ENCODE measurements around the gene STAG1.
"Not testable (repeated sequence)": the region's sequence is repeated elsewhere in the genome, so short reads cannot be mapped to it uniquely, and the experiment has no call there.

STAG1 gene

DNA sequence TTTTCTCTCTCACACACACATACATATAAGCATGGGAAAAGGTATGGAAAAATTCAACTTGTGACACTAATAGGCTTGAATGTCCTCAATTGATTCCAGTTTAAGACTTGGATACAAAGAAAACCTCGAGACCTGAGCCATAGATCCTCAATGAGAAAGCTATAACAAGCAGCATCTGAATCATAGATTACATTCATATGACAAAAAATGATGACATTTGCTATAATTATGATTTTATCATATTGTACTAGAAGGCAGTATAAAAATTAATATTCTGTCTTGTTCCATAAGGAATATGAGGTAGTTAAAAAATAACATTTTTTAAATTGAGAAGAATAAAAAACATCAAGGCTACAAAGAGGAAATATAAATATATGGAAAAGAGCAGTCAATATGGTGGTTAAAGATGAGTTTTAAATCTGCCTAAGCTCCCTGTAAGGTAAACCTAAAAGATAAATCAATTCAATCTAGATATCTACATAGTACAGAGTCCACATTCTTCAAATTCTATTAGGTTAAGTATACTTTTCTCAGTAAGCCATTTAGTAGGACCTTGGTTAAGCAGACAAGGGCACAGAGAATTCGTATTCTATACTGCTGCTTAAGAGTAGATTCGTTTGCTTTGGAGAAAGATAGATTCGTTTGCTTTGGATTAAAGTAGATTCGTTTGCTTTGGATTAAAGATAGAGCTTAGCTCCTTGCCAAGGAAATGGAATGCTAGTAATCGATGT, 175.7 kb downstream of the STAG1 start:
- no peak for DNase-seq

DNA sequence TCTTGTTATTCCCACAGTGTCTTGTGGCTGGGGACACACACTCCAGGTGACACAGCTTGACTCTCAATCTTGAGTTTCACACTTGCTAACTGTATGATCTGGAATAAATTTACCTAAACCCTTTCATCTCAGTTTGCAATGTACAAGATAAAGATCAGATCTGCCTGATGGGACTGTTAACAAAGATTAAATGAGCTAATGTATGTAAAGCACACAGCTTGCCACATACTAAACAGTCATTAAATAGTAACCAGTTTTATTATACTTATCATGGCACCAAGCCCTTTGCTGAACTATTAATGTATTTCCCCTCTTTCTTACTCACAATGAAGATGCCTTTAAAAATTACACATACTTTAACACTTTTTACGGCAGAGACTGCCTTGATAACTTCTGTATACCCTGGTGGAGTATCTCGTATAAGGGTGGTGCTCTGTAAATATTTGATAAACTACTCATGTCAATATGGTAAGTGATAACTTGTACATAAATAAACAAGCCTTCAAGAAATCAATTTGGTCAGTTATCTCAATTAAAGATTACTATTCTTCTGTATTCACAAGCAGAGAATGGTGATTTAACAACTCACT, 184.5 kb downstream of the STAG1 start:
- no peak for DNase-seq

DNA sequence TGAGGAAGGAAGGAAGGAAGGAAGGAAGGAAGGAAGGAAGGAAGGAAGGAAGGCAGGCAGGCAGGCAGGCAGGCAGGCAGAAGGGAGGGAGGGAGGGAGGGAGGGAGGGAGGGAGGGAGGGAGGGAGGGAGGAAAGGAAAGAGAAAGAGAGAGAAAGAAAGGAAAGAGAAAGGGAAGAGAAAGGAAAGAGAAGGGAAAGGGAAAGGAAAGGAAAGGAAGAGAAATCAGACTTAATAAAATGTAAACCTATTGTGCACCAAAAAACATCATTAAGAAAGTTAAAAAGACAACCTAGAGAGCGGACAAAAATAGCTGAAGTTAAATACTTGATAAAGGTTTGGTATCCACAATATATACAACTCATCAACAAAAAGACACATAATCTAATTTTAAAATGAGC, 187.2 kb downstream of the STAG1 start:
- DNase-seq = not testable (repeated sequence)

DNA sequence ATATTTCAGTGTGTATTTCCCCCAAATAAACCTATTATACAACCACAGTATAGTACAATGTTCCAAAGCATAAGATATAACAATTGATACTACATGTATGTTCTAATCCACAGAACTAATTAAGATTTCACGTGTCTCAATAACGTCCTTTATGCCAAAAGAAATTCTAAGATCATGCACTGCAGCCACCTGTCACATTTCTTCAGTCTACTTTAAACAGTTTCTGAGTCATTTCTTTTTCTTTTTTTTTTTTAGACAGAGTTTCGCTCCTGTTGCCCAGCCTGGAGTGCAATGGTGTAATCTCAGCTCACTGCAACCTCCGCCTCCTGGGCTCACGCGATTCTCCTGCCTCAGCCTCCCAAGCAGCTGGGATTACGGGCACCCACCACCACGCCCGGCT, 190.2 kb downstream of the STAG1 start:
- no peak for DNase-seq

DNA sequence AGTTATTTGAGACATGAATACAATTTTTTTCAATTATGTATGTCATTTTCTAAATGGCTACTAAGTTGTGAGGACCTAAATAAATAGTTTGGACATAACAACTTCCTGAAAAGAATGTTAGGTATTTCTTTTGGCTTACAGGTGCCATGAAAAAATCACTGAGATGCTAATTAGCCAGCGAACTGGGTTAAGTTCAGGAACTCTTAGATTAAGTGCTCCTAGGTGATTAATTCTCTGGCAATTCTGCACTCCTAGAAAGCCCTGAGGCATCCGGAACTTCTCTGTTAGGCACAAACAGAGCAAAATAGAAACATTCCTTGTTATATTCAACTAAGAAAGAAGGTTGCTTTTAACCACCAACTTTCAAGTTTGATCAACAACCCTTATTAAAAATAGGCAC, 192.3 kb downstream of the STAG1 start:
- DNase-seq = no peak

DNA sequence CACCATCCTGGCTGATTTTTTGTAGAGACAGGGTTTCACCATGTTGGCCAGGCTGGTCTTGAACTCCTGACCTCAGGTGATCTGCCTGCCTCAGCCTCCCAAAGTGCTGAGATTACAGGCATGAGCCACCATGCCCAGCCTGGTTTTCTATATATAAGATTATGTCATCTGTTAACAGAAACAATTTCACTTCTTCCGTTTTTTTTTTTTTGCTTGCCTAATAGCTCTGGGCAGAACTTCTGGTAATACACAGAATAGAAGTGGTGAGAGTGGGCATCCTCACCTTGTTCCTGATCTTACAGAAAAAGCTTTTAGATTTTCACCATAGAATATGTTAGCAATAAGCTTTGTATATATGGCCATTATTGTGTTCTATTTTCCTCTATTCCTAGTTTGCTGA, 202.7 kb downstream of the STAG1 start:
- not testable (repeated sequence) for DNase-seq

DNA sequence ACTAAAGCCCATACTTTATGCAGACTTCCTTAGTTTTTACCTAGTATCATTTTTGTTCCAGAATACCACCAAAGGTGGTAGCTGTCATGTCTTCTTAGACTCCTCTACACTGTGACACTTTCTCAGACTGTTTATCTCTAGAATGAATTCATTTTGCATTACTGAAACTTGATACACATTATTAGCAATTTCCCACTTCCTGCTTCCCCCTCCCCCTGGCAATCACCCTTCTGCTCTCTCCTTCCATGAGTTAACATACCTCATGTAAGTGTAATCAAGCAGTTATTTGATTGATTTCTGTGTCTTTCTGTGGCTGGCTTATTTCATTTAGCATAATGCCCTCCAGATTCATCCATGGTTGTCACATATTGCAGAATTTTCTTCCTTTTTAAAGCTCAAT, 204.9 kb downstream of the STAG1 start:
- no peak for DNase-seq

DNA sequence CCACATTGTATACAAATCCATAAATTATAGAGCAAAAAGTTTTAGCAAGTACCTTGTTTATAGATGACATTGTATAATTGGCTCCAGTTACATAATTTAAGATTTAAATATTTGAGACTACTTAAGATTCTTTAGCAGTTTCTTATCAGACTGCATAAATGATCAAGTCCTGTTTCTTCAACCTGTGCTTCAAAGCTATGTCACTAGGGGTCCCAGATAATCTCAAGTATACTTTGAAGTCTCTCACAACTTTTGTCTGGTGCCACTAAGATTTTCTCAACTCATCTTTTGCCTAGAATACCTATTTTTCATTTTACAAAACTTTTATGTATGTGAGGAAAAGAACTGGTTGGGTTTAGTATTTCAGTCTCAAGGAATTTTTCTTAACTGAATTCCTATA, 205.5 kb downstream of the STAG1 start:
- no peak for DNase-seq

DNA sequence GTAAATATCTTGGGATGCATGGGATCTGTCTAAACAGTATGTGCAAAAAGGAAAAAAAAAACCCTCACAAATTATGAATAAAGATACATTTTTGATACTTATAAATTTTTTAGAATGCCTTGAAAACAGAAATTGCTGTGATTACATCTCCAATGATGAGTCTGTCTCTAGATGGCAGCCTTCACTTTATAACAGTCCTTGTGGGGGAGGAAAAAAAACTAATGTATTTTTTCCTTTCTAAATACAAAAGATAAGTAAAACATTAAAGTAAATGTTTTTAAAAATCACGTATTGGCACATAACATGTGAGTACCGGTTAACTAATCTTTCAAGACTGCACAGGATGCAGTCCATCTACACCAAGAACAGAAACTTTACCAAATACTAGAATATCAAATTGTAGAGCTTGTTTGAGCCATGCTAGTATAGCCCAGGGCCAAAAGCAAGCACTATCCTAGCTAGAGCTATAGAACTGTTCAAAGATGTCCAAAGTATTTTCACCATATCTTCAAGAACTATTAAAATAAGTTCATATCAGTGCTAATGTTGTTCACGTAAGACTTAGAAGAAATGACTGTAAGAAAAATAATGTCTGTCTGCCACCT, 206.4 kb downstream of the STAG1 start:
- no peak for DNase-seq

DNA sequence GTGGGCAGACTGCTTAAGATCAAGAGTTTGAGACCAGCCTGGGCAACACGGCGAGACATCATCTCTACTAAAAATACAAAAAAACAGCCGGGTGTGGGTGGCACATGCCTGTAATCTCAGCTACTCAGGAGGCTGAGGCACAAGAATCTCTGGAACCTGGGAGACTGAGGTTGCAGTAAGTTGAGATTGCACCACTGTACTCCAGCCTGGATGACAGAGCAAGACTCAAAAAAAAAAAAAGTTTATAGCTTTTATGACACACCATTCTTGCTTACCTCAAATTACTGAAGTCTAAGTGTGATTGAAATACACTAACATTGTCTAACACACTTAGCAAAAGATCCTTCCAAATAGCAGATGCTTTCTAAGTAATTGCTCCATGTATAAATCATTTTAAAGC, 207.6 kb downstream of the STAG1 start:
- no peak for DNase-seq

DNA sequence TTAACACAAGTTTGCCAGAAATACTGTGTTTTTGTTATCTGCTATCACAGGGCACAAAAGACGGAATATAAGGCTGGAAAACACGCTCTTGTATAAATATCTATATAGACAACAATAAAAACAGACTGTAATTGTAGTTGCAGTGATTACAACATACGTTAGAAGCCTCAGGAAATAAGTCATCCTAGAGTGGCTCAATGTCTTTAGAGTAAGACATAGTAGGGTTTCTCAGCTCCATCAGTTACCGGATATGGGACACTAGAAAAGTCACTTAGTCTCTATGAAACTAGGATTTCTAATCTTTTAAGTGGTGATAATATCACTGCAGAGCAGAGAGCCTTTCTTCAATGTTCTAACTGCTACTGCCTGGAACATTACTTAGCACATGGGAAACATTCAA, 208.8 kb downstream of the STAG1 start:
- no peak for DNase-seq

DNA sequence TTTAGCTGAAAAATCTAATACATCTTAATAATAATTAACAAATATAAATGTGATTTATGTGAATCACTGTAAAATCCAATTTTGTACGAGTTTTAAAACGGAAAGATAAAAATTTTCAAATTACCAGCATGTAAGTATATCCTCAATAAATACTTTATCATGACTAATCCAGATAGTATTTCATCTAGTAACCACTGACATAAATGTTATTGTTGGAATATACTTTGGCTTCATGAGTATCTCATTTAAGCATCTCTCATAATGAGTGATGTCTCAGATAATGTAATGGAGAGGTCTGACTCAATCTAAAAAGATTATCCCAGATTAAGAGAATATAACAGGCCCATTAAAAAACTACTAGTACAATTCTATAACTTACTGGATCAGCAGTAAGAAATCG, 216.3 kb downstream of the STAG1 start:
- no peak for DNase-seq

DNA sequence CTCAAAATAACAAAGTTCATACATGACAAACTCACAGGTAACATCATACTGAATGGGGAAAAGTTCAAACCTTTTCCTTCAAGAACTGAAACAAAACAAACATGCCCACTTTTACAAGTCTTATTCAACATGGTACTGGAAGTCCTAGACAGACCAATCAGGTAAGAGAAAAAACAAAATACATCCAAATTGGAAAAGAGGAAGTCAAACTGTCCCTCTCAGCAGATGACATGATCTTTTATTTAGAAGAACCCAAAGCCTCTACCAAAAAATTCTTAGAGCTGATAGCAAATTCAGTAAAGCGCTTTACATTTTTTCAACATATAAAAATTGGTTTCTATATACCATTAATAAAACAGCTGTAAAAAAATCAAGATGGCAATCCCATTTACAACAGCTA, 219.4 kb downstream of the STAG1 start:
- no peak for DNase-seq

DNA sequence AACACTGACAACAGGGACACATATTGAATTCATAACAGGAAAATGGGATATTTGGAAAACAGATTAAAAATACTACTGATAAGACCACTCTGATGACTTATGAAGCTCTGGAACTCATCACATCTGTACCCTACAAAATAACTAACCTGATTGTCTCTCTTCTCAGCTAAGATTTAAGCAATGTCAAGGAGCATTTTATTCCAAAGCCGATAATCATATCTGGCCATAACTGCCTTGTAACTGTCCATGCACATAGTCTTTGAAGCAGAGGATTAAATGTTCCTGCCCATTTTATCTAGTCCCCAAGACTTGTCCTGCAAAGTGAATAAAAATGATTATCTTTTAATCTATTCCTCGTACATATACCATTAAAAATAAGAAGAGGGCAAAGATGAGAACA, 234.1 kb downstream of the STAG1 start:
- no peak for DNase-seq

DNA sequence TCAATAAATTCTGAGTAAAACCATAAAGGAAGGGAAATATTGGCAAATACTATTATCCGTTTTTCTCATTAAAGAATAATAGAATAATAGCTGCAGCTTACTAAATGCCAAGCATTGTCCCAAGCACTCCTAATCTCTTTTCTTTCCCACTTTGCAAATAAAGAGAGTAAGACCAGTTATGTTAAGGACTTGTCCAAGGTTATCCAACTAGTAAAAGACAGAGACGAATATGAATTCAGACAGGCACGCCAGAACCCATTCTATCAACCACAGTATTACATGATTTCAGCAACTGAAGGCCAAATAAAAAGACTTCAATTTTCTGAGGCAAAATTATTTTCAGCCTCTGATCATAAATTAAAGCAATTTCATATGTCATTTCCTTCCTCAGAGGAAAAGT, 235.5 kb downstream of the STAG1 start:
- DNase-seq = no peak

DNA sequence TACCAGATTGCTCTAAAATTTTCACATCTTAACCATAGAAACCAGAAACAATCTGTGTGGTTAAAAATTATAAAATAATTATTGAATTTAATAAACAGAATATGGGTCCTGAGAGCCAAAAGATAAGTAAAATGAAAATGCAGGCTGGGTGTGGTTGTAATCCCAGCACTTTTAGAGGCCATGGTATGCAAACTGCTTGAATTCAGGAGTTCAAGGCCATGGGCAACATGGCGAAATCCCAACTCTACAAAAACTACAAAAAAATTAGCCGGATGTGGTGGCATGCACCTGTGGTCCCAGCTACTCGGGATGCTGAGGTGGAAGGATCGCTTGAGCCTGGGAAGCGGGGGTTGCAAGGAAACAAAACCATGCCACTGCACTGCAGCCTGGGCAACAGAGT, 236.1 kb downstream of the STAG1 start:
- DNase-seq = no peak

DNA sequence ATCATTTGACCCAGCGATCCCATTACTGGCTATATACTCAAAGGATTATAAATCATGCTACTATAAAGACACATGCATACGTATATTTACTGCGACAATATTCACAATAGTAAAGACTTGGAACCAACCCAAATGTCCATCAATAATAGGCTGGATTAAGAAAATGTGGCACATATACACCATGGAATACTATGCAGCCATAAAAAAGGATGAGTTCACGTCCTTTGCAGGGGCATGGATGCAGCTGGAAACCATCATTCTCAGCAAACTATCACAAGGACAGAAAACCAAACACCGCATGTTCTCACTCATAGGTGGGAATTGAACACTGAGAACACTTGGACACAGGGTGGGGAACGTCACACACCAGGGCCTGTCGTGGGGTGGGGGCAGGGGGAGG, 237.6 kb downstream of the STAG1 start:
- DNase-seq = not testable (repeated sequence)

DNA sequence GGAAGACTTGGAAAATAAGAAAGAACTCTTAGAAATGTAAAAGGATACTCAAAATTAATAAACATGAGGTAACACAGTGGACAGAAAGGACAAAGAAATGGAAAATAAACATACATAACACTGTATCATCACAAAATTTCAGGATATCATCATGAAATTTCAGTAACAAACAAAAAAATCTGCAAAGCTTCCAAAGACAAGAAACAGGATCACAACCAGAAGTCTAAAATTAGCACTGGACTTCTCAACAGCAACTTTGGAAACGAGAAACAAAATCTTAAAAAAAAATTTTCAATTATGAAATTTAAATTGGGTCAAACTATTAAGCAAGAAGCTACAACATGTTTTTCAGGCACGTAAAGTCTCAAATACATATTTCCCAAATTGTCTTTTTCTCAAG, 238.8 kb downstream of the STAG1 start:
- DNase-seq = no peak

DNA sequence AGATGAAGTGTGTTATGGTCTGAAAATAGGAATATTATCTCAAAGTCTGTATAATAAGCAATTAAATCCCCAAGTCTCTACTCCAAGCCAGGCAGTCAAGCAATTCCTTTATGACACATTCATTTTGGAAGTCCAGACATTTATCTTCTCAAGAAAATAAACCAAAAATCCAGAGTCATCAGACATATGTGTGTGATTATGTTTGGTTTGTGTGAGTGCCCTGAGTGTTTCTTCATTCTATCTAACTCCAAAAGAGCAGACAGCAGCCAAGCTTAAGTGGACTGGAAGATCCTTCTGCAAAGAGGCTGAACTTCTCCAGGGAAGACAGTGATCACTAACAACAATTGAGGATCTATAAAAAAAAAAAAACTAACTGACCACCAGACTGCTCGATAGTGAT, 239.8 kb downstream of the STAG1 start:
- no peak for DNase-seq

DNA sequence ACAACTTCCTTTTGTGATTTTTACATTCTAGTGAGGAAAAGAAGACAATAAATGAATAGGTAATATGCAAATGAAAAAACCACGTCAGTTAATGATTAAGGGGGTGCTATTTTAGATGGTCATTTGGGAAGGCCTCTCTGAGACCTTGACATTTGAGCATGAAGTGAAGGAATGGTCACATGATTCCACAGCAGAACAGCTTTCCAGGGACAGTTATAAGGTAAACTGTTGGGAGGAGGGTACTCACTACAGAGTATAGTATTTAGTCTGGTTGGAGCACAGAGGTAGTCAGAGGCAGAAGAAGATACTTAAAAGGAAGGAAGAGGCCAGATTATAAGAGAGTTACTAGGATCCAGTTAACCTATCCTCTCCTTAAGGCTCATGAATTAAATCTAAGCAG, 246.5 kb downstream of the STAG1 start:
- DNase-seq = no peak

DNA sequence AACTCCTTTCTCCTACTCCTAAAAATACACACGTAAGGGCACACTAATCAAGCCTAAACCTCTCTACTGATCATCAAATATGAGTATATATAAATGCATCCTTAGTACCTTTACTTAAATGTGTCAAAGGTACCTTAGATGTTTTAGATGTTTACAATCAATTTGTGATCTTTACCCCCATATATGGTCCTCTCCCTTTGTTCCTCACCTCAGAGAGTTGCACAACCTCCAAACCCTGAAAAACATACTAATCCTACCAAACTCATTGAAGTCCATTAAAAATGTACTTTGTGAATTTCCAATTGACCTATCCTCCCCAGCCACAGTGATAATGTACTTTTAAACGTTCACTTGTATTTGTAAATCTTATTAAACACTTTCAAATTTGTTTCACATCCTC, 249.1 kb downstream of the STAG1 start:
- no peak for DNase-seq

DNA sequence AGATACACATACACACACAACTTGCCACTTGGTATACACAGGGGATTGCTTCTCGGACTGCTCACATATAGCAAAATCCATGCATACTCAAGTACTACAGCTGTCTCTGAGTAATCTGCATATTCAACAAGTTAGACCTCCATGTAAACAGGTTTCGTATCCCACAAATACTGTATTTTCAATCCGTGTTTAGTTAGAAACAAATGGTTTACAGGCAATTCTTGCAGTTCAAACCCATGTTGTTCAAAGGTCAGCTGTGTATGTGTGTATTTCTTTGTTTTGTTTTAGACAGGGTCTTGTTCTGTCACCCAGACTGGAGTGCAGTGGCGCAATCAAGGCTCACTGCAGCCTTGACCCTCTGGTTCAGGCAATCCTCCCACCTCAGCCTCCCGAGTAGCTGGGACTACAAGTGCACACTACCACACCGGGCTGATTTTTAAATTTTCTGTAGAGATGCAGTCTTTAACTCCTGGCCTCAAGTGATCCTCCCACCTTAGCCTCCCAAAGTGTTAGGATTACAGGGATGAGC, 253.2 kb downstream of the STAG1 start:
- DNase-seq = no peak

DNA sequence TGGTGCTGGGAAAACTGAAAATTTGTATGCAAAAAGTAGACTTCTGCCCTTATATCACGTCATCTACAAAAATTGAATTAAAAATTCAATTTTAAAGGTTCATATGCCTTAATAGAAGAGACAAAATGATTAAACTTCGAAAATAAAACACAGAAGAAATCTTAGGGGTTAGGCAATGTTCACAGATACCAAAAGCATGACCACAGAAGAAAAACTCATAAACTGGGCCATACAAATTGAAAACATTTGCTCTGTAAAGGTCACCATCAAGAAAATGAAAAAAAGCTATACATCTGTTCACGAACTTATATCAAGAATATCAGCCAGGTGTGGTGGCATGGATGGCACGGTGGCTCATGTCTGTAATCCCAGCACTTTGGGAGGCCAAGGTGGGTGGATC, 257.0 kb downstream of the STAG1 start:
- DNase-seq = no peak

DNA sequence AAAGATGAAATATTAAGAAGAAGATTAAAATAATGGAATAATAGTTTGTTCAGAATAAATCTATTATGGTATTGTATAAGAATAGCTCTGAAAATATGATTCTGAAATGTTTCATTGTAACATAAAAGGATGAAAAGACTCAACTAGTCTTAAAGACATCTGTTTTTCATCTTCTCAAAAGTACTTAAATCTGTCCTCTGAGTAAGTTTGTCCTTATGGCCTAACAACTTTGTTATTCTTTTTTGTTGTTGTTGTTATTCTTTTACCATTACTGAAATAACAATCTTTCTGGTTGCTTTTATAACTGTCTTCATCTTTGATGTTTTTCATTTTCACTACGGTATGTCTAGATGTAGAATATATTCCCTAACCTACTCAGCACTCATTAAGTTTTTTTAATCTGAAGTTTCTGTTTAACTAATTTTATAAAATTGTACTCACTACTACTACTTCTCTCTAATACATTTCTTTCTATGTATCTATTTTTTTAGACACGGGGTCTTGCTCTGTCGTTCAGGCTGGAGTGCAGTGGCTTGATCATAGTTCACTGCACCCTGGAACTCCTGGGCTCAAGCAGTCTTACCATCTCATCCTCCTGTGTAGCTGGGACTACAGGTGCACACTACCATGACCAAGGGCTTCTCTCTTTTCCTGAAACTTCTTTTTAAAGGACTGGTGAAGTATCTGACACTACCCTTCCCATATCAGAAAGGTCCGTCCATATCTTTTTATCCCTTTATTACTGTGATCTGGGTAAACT, 261.4 kb downstream of the STAG1 start:
- no peak for DNase-seq
